Measurements from ENCODE around the gene GLT8D2. TPM values are rescaled to one million over a fixed set of nuclear protein-coding genes. Genes with fewer than 3 reads are reported as not detected.

Gene GLT8D2
- 2.2 and 2.6 TPM in 2 replicates for total RNA-seq (2014; rRNA removed; shearing (Covaris generic))

GRCh38 chr12:104049903-104050356, at the start of gene GLT8D2:
Gene GLT8D2, minus strand, starts transcription at chr12:104050187. Its CDS starts 30,539 bp downstream, at chr12:104019648.

GRCh38 chr12:104064031-104064841, 14.2 kb upstream of the GLT8D2 start, which contains the start of gene HCFC2:
Gene HCFC2, plus strand, starts transcription at chr12:104064531. Its CDS starts 30 bp downstream, at chr12:104064561.

GRCh38 chr12:103965590-103966504, 84.1 kb downstream of the GLT8D2 start, which contains the start of gene TDG:
Gene TDG, plus strand, starts transcription at chr12:103965872. Its CDS starts 166 bp downstream, at chr12:103966038.

Other genes with a start within 250 kb of the GLT8D2 start
- 14.2 and 16.4 TPM in 2 replicates for gene NT5DC3, start 209.0 kb downstream of the GLT8D2 start, total RNA-seq (2014; rRNA removed; shearing (Covaris generic))
- 647 and 694 TPM in 2 replicates for gene HSP90B1, start 119.8 kb downstream of the GLT8D2 start, total RNA-seq (2014; rRNA removed; shearing (Covaris generic))
- gene TDG, start 84.3 kb downstream of the GLT8D2 start, total RNA-seq (2014; rRNA removed; shearing (Covaris generic)) = 28.2 and 32.9 TPM in 2 replicates
- gene HCFC2, start 14.3 kb upstream of the GLT8D2 start, total RNA-seq (2014; rRNA removed; shearing (Covaris generic)) = 5.4 and 8.1 TPM in 2 replicates
- gene NFYB, start 88.0 kb upstream of the GLT8D2 start, total RNA-seq (2014; rRNA removed; shearing (Covaris generic)) = 23.5 and 26.1 TPM in 2 replicates
- 200 and 240 TPM in 2 replicates for gene TXNRD1, start 165.6 kb upstream of the GLT8D2 start, total RNA-seq (2014; rRNA removed; shearing (Covaris generic))